Measurements from ENCODE around the gene SRGAP1. TPM values are rescaled to one million over a fixed set of nuclear protein-coding genes. Genes with fewer than 3 reads are reported as not detected.

Gene SRGAP1
- polyA plus RNA-seq, 1 donor (not counting 4 experiments of a cell fraction or from before 2014, with no cell fraction given): 4.5 TPM

- no peak for DNase-seq (ENCODE audit: low read depth, low spot score)
- Histone ChIP-seq H3K9me1 (ENCODE audit: control insufficient read depth, extremely low read depth, insufficient read depth, low read length) (no peaks in the 10 kb centered on the region), H4K20me1 (ENCODE audit: control insufficient read depth, extremely low read depth, insufficient read depth, low read length) (no peaks in the 10 kb centered on the region), H3K9ac (ENCODE audit: control insufficient read depth, extremely low read depth, insufficient read depth, low read length) (no peak overlapping the region), H3K4me1 (ENCODE audit: control insufficient read depth, extremely low read depth, insufficient read depth, low read length) (peaks cover 9% of the 10 kb centered on the region), H3K4me3 (ENCODE audit: control insufficient read depth in 2 of 3, extremely low read depth in 1 of 3, insufficient read depth in 2 of 3, low read depth in 1 of 3, low read length in 3 of 3) (no peak overlapping the region), H3K36me3 (ENCODE audit: control insufficient read depth in 2 of 2, extremely low read depth in 1 of 2, insufficient read depth in 2 of 2, low read length in 2 of 2) (no peaks in the 10 kb centered on the region), H3K9me3 (ENCODE audit: control insufficient read depth, low read depth, low read length) (no peaks in the 10 kb centered on the region), H3K79me2 (ENCODE audit: control insufficient read depth, insufficient read depth, low read length) (peaks cover 8% of the 10 kb centered on the region), H3K4me2 (ENCODE audit: control insufficient read depth, extremely low read depth, insufficient read depth, low read depth, low read length) (no peak overlapping the region), H2AFZ (ENCODE audit: control insufficient read depth, low read length) (no peak overlapping the region), H3K27ac (ENCODE audit: control insufficient read depth, insufficient read depth, low read length) (no peak overlapping the region), H3K27me3 (ENCODE audit: control insufficient read depth, extremely low read depth, insufficient read depth, low read length) (no peaks in the 10 kb centered on the region)
- TF ChIP-seq CTCF (optimal IDR thresholded peaks at IDR 0.05 in 1 of 3, IDR thresholded peaks at IDR 0.05 in 1 of 3, conservative IDR thresholded peaks at IDR 0.05 in 1 of 3; ENCODE audit: extremely low read depth in 1 of 3, insufficient read depth in 2 of 3, low read length in 3 of 3) (no peak), EZH2 (IDR thresholded peaks at IDR 0.05; ENCODE audit: low read length) (no peak)
- no peak for FAIRE-seq
- dilution Hi-C loops (cut with MboI; ENCODE audit: extremely low pct_ligation_motif_present, low sequenced_read_pairs): no loop called here
Observed at GRCh38 chr12:63966606-63966975, 122.1 kb downstream of the SRGAP1 start.

- DNase-seq (ENCODE audit: low read depth, low spot score): no peak
- peaks cover 8% of the 10 kb centered on the region for H3K79me2 ChIP-seq (ENCODE audit: control insufficient read depth, insufficient read depth, low read length)
- H3K4me2 ChIP-seq (ENCODE audit: control insufficient read depth, extremely low read depth, insufficient read depth, low read depth, low read length): no peak overlapping the region
- H3K9ac ChIP-seq (ENCODE audit: control insufficient read depth, extremely low read depth, insufficient read depth, low read length): no peak overlapping the region
- no peaks in the 10 kb centered on the region for H3K9me3 ChIP-seq (ENCODE audit: control insufficient read depth, low read depth, low read length)
- dilution Hi-C loops (cut with MboI; ENCODE audit: extremely low pct_ligation_motif_present, low sequenced_read_pairs): no loop called here
- TF ChIP-seq CTCF (optimal IDR thresholded peaks at IDR 0.05 in 1 of 3, IDR thresholded peaks at IDR 0.05 in 1 of 3, conservative IDR thresholded peaks at IDR 0.05 in 1 of 3; ENCODE audit: extremely low read depth in 1 of 3, insufficient read depth in 2 of 3, low read length in 3 of 3): no peak
- TF ChIP-seq EZH2 (IDR thresholded peaks at IDR 0.05; ENCODE audit: low read length): no peak
- no peak overlapping the region for H2AFZ ChIP-seq (ENCODE audit: control insufficient read depth, low read length)
- no peaks in the 10 kb centered on the region for H3K36me3 ChIP-seq (ENCODE audit: control insufficient read depth in 2 of 2, extremely low read depth in 1 of 2, insufficient read depth in 2 of 2, low read length in 2 of 2)
- no peak overlapping the region for H3K4me3 ChIP-seq (ENCODE audit: control insufficient read depth in 2 of 3, extremely low read depth in 1 of 3, insufficient read depth in 2 of 3, low read depth in 1 of 3, low read length in 3 of 3)
- no peaks in the 10 kb centered on the region for H3K9me1 ChIP-seq (ENCODE audit: control insufficient read depth, extremely low read depth, insufficient read depth, low read length)
- peak overlapping the region; percentile 16 for H3K27ac ChIP-seq (ENCODE audit: control insufficient read depth, insufficient read depth, low read length)
- FAIRE-seq: peak; percentile 83
- H3K4me1 ChIP-seq (ENCODE audit: control insufficient read depth, extremely low read depth, insufficient read depth, low read length): peaks cover 9% of the 10 kb centered on the region
- H3K27me3 ChIP-seq (ENCODE audit: control insufficient read depth, extremely low read depth, insufficient read depth, low read length): no peaks in the 10 kb centered on the region
- no peaks in the 10 kb centered on the region for H4K20me1 ChIP-seq (ENCODE audit: control insufficient read depth, extremely low read depth, insufficient read depth, low read length)
Observed at GRCh38 chr12:63967358-63968145, 123.1 kb downstream of the SRGAP1 start.
